ENCODE measurements around the gene C14orf93. TPM values are rescaled to one million over a fixed set of nuclear protein-coding genes. Genes with fewer than 3 reads are reported as not detected.

C14orf93 gene
- total and polyA plus RNA-seq, 9 of the 15 experiments (the other 6 are each of a cell fraction or from before 2014, with no cell fraction given): 2.2 to 22.4 (median 16.1) TPM

- TF ChIP-seq PHB2 (IDR thresholded peaks at IDR 0.05; ENCODE audit: low read depth) (0 out of 2 replicates have a peak, but pooled peaks have one; percentile 14), KDM1A (IDR thresholded peaks at IDR 0.05) (peak; percentile 69 to 75), TAL1 (IDR thresholded peaks at IDR 0.05) (peak; percentile 83), ARID4B (CRISPR knock-in tag; IDR thresholded peaks at IDR 0.05) (no peak), MLX (CRISPR knock-in tag; conservative IDR thresholded peaks at IDR 0.05) (no peak), SREBF1 (IDR thresholded peaks at IDR 0.05; ENCODE audit: borderline replicate concordance, low read depth, low read length) (no peak), CHD2 (IDR thresholded peaks at IDR 0.05; ENCODE audit: low read depth, low read length) (no peak), CXXC5 (CRISPR knock-in tag; IDR thresholded peaks at IDR 0.05) (no peak; the same call in 1 of the 2 replicates), CUX1 (CRISPR knock-in tag; IDR thresholded peaks at IDR 0.05) (no peak), ARHGAP35 (IDR thresholded peaks at IDR 0.05; ENCODE audit: partially characterized antibody) (no peak), XRCC4 (IDR thresholded peaks at IDR 0.05; ENCODE audit: extremely low read depth, insufficient read depth, insufficient read length) (no peak), NR2C1 (IDR thresholded peaks at IDR 0.05) (no peak), NR2C1 (tag; IDR thresholded peaks at IDR 0.05) (0 out of 2 replicates have a peak, but pooled peaks have one; percentile 14), ZC3H11A (IDR thresholded peaks at IDR 0.05; ENCODE audit: low read depth, low read length) (no peak), STAT5A (IDR thresholded peaks at IDR 0.05; ENCODE audit: borderline replicate concordance, low read length) (peak; percentile 69), NCOR1 (IDR thresholded peaks at IDR 0.05) (peak; percentile 79)
These were observed 10.5 kb upstream of the C14orf93 start (continued) for GRCh38 chr14:23020143-23021128.
